Activated CD4-positive, CD25-positive, alpha-beta regulatory T cell treated with anti-CD3 and anti-CD28 coated beads, Interleukin-2, amount 50 U/mL, for 24 hours (primary cell): ENCODE results near the gene RPTOR.
A peak's percentile ranks its signal among the peaks of the same experiment; 100 is the strongest.
"Not testable (repeated sequence)": the region's sequence is repeated elsewhere in the genome, so short reads cannot be mapped to it uniquely, and the experiment has no call there.

Experiments used
- ATAC-seq, 2 donors: fragments of 150-1000 bp; cut with Tn5 transposase; one replicate each; pipeline ENCODE4 v1.10.0; 2021; ENCODE audit warnings: mild to moderate bottlenecking in 1 of 2, moderate library complexity in 1 of 2

RPTOR gene

GRCh38 chr17:80552523-80552922 lies 7.9 kb downstream of the RPTOR start:
- no peak for ATAC-seq

GRCh38 chr17:80555266-80555665 lies 10.6 kb downstream of the RPTOR start:
- no peak for ATAC-seq

- peak; percentile 94 to 95 for ATAC-seq
These were observed 13.4 kb downstream of the RPTOR start for GRCh38 chr17:80558046-80558445.

GRCh38 chr17:80559825-80560251 lies 15.2 kb downstream of the RPTOR start:
- ATAC-seq: no peak

GRCh38 chr17:80561541-80562114 lies 17.0 kb downstream of the RPTOR start:
- no peak for ATAC-seq

- ATAC-seq: no peak
These were observed 19.9 kb downstream of the RPTOR start for GRCh38 chr17:80564545-80564944.

- ATAC-seq: no peak
These were observed 20.9 kb downstream of the RPTOR start for GRCh38 chr17:80565343-80566053.

GRCh38 chr17:80566054-80566400 lies 21.4 kb downstream of the RPTOR start:
- no peak for ATAC-seq

- no peak for ATAC-seq
These were observed 23.6 kb downstream of the RPTOR start for GRCh38 chr17:80568246-80568645.

- no peak for ATAC-seq
These were observed 25.3 kb downstream of the RPTOR start for GRCh38 chr17:80569924-80570323.

- ATAC-seq: no peak
These were observed 29.1 kb downstream of the RPTOR start for GRCh38 chr17:80573701-80574100.

- no peak for ATAC-seq
These were observed 29.9 kb downstream of the RPTOR start for GRCh38 chr17:80574496-80574895.

GRCh38 chr17:80575057-80575875 lies 30.6 kb downstream of the RPTOR start:
- peak; percentile 100 for ATAC-seq

- no peak for ATAC-seq
These were observed 33.4 kb downstream of the RPTOR start for GRCh38 chr17:80577876-80578570.

GRCh38 chr17:80578668-80579388 lies 34.2 kb downstream of the RPTOR start:
- ATAC-seq: not testable (repeated sequence)

- ATAC-seq: no peak
These were observed 37.5 kb downstream of the RPTOR start for GRCh38 chr17:80582165-80582564.

GRCh38 chr17:80584176-80584905 lies 39.7 kb downstream of the RPTOR start:
- ATAC-seq: no peak

- ATAC-seq: no peak
These were observed 41.5 kb downstream of the RPTOR start for GRCh38 chr17:80585890-80586845.

- no peak for ATAC-seq
These were observed 42.2 kb downstream of the RPTOR start for GRCh38 chr17:80586846-80587228.

GRCh38 chr17:80588702-80589383 lies 44.2 kb downstream of the RPTOR start:
- no peak for ATAC-seq
